CD4-positive, alpha-beta T cell treated with Interleukin-2 at 100 ng/mL for 4 hours (primary cell): Measurements from ENCODE around the gene COTL1.
A peak's percentile ranks its signal among the peaks of the same experiment; 100 is the strongest.

Experiments used
- DNase-seq: peaks from one replicate; pipeline ENCODE4 v3.0.0-alpha.2; 2020; ENCODE audit warnings: low spot score

Gene COTL1

DNA sequence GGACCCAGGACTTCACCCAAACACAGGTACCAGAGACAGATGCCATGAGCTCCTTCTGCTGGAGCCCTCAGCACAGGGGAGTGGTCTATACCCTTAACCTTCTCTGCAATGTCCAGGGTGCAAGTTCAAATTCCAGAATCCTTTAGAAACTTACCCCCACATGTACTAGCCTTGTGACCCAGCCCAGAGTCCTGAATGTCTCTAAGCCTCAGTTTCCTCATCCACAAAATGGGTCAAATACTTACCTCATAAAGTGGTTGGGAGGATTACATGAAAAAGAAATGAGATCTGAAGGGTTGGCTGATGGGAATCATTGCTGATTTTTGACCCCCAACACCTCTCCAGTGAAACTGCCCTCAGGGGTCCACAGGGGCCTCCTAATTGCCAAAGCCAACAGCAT lies 21.7 kb downstream of the COTL1 start:
- DNase-seq, result no peak

DNA sequence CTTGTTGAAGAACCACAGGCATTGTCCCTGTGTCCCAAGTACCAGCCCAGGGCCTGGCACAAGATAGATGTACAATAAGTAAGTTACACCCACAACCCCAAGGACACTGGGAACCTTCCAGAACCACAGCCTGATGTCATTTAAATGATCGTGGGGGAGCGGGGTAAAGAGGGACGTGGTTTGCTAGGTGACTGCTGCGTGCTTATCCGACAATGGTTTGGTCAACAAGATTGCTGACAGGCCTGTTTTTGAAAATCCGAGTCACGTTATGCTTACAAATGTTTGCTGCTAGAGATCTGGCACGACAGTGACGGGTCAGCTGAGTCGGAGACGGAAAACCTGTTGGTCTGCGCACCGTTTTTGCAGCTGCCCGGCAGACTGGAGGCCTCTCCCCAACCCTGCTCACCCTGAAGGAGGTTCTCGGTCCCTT lies 22.8 kb downstream of the COTL1 start:
- DNase-seq, result no peak

DNA sequence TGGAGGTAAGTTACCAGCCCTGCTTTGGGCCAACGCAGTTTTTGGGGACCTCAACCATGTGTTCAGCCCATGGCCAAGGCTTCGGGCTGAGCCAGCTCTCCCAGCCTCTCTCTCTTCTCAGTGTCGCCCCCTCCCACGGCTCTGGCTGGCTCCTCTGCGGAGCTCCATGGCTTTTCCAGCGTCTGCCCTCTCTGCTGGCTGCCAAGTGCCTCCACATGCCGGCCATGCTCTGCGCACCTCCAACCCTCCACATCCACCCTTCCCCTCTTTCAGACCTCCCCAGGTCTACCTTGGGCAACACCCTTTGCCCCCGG lies 23.2 kb downstream of the COTL1 start:
- no peak for DNase-seq

GRCh38 chr16:84593825-84594724 lies 23.8 kb downstream of the COTL1 start:
- DNase-seq, result peak; percentile 86

DNA sequence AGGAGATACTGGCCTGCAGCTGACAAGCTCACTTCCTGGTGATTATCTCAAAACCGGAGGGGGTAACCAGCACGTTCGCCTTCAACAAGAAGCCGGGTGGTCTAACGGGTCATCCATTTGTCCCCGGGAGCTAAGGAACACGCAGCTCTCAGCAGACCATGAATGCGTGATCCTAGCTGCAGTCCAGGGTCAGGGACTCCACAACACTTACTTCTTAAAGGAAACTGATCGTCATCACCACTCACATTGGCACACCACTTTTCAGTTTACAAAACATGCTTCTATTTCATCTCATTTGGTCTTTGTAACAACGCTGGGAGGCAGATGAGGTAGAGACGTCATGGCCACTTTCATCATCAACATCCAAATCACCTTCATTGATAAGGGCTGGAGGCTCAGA lies 25.2 kb downstream of the COTL1 start:
- no peak for DNase-seq

DNA sequence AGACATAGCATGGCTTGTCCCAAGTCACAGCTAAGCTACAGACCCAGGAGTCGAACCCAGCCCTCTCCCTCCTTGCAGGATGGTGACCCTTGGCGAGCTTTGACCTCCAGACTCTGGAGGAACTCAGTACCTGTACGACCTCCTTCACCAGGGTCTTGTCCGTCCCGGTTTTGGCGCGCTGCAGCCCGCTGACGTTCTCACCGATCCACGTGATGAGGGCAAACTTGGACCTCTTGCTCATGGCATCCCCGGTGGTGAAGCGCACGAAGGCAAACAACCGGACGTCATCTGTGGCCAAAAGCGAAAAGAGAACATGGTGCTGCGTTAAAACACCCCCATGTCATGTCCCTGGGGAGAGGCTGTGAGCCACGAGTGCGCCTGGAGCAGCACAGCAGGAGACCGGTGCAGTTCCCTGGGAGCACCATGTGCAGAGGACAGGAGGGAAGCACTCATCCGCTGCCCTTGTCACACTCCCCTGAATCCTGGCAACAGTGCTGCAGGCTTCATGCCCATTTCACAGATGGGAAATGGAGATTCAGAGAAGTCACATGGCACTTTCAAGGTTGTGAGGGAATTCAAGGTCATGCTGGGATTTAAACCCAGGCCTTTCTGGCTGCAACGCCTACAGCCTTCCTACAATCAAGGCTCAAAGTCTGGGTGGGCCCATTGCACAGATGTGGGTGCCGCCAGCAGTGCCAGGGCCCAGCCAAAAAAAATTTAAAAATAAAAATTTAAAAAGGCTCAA lies 27.7 kb downstream of the COTL1 start:
- DNase-seq, result no peak

DNA sequence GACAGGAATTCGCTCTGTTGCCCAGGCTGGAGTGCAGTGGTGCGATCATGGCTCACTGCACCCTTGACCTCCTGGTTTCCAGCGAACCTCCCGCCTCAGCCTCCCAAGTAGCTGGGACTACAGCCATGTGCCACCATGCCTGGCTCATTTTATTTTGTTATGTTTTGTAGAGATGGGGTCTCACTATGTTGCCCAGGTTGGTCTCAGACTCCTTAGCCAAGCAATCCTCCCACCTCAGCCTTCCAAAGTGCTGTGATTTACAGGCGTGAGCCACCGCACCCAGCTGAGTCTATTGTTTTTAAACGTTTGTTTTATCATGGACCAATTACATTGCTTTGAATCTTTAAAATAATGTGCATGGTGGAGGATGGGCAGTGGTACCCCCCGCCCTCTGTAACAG lies 28.9 kb downstream of the COTL1 start:
- no peak for DNase-seq

DNA sequence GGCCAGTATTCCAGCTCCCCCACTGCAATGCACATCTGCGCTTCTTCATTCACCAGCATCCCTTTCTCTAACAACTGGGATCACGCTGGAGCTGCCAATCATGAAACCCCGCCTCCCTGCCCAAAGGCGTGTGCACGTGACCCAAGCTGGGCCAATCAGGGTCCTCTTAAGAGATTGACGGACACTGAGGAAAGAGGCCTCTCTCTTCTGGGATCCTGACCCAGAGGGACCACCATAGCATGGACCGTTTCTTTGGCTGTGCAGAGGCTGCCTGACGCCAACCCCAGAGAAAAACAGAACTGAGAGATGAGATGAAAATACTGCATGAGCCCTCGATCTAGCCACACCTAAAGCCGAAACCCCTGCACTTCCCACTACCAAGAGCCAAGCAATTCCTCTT lies 32.0 kb downstream of the COTL1 start:
- no peak for DNase-seq

- no peak for DNase-seq
Observed at GRCh38 chr16:84585467-84585866, 32.4 kb downstream of the COTL1 start.

GRCh38 chr16:84584678-84585077 lies 33.2 kb downstream of the COTL1 start:
- DNase-seq, result no peak

DNA sequence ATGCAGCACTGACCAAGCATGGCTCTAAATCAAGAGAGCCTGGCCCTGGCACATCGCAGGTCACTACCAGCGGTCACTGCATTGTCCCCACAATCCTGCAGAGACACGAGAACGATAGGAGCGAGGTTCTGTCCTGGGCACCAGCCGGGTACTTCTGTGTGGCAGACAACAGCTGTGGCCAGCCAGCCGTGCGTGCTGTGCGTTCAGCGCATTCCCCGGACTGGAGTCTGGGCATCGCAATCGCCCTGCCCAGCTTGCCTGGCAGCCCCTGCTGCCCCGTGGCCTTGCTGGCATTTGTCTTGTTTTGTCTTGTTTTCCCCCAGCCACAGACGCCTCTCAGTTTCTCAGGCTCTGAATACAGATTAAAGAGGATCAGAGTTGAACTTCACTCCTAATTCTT lies 33.9 kb downstream of the COTL1 start:
- no peak for DNase-seq

DNA sequence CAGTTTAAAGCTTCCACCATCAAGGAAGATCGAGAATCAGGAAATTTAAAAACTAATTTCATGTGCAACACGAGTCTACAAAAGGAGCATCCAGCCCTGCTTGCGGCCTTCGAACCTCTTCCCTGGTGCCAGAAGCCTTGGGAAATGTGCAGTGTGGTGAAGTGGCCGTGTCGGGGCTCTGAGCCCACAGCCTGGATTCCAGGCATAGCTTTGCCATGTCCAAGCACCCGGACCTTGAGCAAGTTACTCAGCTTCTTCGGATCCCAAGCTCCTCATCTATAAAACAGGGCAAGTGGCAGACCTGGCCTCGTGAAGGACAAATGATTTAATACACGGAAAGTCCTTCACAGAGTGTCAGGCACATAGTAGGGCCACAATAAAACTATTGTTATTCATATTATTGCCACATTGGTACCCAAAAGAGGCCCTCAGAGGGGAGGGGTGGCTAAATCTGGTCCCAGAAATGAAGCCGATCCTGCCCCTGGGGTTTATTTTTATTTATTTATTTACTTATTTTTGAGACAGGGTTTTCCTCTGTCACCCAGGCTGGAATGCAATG lies 34.8 kb downstream of the COTL1 start:
- no peak for DNase-seq

DNA sequence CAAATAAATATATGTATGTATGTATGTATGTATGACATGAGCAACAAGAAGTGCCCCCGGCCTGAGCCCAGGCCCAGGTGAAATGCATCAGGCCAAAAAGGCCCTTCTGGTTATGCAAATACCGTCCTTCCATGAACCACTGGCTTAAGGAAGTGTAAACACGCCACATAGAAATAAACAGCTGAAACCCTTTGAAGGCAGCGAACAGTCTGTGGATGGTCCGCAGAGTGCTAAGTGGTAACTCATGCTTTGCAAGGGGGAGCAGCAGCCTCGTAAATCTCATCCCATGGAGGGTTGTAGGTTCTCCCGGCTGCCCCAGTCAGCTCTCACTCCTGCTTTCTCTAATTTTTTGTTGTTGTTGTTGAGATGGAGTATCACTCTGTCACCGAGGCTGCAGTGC lies 36.7 kb downstream of the COTL1 start:
- no peak for DNase-seq

DNA sequence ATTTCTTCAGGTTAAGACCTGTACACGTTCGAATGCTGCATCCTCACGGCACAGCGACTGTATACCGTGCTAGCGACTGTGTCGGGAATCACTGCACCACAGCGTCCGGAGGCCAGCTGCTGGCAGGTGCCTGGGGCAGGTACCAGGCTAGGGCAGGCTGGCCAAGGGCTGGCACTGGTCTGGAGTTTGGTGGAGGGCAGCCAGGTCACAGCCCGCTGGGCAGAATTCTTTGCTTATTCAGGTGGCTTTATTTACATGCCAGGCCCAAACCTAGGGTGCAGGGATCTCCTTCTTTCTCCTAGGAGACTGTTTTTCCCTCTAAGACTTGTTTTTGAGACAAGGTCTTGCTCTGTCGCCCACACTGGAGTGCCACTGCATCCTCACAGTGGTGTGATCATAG lies 37.9 kb downstream of the COTL1 start:
- no peak for DNase-seq

DNA sequence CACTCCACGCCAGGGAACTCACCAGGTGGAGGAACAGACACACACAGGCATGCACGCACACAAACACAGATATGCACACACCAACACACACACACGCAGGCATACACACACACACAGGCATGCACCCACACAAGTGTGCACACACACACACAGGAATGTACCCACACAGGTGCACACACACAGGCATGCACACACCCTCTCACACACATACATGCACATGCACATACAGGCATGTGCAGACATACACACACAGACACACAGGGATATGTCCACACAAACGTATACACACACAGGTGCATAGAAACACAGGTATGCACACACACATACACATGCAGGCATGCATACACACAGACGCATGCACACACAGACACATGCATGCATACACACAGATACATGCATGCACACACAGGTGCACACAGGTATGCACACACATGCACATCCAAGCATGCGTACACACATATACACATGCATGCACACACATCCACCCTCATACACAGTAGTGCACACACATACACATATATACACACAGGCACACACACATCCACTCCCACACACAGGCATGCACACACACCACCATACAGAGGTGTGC lies 39.2 kb downstream of the COTL1 start:
- DNase-seq, result no peak

DNA sequence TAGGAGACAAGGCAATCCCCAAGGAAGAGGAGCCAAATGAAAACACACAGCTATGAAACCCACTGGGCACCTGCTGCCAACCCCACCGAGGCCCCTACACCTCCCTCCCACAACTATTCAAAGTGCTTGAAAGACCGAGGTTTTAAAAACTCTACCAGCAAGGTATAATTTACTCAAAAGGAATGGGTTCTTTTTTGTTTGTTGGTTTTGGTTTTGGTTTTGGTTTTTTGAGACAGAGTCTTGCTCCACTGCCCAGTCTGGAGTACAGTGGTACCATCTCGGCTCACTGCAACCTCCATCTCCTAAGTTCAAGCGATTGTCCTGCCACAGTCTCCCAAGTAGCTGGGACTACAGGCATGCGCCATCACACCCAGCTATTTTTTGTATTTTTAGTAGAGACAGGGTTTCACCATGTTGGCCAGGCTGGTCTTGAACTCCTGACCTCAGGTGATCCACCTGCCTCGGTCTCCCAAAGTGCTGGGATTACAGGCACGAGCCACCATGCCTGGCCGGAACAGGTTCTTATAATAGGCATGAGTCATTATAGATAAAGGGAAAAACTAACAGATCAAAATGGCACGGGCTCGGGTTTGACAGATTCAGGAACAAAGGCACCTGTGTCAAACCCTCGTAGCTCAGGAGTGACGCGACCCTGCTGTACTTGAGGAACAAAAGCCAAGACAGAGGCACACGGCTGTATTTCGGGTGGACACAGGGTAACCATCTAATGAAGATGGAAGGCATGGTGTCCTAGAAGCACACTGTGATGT lies 40.7 kb downstream of the COTL1 start:
- DNase-seq, result no peak

GRCh38 chr16:84575914-84576313 lies 42.0 kb downstream of the COTL1 start:
- DNase-seq, result no peak

GRCh38 chr16:84574191-84574590 lies 43.7 kb downstream of the COTL1 start:
- DNase-seq, result no peak

GRCh38 chr16:84572096-84572495 lies 45.8 kb downstream of the COTL1 start:
- DNase-seq, result no peak

- no peak for DNase-seq
Observed at GRCh38 chr16:84571506-84571905, 46.4 kb downstream of the COTL1 start.

- no peak for DNase-seq
Observed at GRCh38 chr16:84570739-84571403, 47.0 kb downstream of the COTL1 start.
